GM18868 (cell line): ENCODE results near the gene PRR11.
"Not testable (repeated sequence)": the region's sequence is repeated elsewhere in the genome, so short reads cannot be mapped to it uniquely, and the experiment has no call there.

ENCODE experiments used
- ATAC-seq: cut with Tn5 transposase; IDR thresholded peaks from one replicate; pipeline ENCODE4 v1.9.1; 2021; ENCODE audit warnings: mild to moderate bottlenecking, moderate library complexity; ENCODE audit not compliant: unreplicated experiment

PRR11 gene

DNA sequence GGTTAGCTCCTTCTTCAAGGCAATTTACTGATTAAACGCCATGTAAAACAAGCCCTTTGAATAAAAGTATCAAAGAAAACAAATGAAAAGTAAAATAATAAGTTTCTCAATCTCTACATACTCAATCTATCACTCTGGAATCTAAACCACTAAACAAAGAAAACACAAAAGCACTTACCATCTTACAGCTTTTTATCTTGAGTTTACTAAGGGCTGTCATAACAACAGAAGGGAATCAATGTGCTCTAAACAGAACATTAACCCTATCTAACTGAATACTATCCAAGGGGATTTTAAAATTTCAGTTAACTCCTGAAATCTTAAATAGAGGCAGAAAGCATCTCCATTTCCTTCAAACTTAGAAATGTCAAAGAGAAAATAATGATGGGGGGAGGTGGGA lies 4.0 kb upstream of the PRR11 start:
- no peak for ATAC-seq

DNA sequence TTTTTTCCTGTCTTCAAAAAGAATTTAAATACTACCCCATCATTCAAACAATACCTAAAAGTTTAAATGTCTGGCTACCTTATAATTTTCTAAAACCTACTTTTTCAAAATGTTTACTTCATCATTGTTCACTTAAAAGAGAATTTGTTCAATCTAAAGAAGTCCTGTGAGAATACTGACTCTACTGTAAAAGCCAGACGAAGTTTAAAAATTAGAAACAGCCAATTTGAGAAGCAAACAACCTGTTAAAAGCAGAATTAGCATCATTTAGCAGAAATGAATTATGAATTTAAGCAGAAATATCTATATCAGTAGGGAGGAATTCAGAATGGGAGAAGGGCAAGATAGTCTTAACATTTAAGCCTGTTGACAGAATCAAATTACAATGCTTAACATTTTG lies 2.6 kb upstream of the PRR11 start:
- no peak for ATAC-seq

DNA sequence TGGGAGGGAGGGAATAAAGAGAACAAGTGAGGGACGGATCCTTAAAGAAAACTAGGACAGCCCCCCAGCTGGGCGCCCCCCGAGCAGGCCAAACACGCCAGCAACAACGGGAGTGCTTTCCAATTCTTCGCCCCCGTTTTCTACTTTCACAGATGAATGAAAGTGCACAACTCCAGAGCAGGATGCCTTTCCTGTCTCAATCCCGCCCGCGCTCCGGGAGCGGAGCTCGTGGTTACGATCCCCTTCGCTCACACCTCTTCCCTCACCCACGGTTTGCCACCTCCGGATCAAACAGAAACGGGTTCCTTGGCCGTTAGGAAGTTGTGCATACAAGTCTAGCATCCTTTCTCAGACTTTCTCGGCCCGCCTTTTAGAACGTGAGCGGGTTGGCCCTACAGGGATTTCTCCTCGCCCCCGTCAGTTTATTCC lies 1.2 kb upstream of the PRR11 start:
- no peak for ATAC-seq

DNA sequence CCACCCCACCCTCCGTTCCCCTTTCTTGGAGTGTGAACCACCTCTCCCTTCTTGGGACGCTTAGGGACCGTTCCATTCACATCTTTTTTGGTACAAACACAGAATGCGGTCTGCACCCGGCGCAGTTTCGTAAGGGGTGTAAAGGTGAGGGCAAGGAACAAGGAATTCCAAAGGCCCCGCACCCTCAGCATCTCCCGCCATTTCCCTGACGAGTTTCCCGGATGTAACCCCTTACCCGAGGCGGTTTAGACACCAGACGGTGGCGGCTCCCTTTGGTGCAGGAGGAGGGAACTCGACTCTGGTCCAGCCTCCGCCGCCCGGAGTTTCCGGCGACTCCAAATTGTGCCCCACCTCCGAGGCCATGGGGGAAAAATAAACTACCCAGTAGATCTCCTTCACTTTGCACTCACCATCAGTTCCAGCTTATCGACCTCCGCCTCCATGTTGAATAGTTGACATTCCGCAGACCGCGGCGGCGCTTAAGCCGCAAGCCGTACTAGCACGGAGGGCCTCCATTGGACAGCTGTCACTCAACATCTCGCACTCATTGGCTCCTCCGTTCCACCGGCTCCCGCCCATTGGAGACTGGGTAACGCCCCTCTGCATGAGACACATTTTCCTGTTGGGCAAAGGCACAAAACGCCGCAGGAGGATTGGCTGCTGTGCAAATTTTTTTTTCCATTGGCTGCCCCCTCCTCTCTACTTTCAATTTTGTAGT lies 666 bp upstream of the PRR11 start, which contains the start of gene SKA2:
Gene SKA2, minus strand, starts transcription at position 466 of the 718 bp plus-strand sequence. Its CDS starts 23 bp downstream, at position 443.
- peak; percentile 80 for ATAC-seq

DNA sequence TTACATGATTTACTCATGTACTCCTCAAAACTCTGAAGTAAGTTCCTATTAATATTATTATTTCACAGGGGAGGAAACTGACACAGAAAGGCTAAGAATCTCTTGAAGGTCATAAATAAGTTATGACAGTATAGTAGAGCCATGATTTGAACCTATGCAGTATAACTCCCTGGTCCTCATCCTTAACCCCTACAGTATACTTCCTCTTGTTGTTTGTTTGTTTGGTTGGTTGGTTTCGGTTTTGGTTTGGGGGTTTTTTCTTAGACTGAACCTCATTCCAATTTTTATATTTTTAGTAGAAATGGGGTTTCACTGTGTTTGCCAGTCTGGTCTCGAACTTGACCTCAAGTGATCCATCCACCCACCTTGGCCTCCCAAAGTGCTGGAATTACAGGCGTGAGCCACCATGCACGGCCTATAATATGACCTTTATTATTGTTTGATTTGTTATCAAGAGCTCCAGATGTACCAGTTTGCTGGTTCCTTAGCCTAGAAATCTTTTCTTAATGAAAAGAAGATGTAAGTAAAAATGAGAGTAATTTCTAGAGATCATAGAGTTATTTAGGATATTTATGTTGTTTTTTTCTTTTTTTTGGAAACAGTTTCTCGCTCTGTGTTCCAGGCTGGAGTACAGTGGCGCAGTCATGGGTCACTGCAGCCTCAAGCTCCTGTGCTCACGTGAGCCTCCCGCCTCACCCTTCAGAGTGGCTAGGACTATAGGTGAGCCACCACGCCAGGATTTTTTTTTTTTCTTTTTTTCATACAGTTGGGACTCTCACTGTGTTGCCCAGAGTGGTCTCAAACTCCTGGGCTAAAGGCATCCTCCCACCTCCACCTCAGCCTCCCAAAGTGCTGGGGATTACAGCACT lies 4.8 kb downstream of the PRR11 start:
- ATAC-seq, result no peak

DNA sequence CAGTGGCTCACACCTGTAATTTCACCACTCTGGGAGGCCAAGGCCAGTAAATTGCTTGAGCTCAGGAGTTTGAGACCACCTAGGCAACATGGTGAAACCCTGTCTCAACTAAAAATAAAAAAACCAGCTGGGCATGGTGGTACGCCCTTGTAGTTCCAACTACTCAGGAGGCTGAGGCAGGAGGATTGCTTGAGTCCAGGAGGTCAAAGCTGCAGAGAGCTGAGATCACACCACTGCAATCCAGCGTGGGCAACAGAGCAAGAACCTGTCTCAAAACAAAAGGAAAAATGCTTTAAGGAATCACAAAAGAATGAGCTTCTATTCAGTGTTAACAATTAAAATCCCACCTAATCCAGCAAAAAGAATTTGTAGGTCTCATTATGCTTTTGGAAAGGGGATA lies 5.9 kb downstream of the PRR11 start:
- no peak for ATAC-seq

DNA sequence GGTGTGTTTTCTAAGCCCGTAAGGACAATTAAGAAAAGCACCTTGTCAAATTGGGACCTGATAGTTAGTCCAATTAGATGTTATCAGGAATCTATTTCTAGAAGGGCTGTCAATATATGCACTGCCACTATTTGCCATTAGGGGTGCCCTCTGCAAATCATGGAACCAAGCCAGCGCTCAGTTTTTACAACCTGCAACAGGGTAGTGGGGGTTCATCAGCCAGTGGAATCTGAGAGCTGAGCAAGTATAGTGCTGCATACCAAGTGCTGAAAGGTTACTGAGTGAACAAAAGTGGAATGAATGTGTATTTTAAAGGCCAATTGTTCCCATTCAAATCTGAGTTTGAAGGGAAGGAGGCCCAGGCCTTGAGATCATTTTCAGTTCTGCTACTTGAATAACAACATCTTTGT lies 10.4 kb downstream of the PRR11 start:
- no peak for ATAC-seq

DNA sequence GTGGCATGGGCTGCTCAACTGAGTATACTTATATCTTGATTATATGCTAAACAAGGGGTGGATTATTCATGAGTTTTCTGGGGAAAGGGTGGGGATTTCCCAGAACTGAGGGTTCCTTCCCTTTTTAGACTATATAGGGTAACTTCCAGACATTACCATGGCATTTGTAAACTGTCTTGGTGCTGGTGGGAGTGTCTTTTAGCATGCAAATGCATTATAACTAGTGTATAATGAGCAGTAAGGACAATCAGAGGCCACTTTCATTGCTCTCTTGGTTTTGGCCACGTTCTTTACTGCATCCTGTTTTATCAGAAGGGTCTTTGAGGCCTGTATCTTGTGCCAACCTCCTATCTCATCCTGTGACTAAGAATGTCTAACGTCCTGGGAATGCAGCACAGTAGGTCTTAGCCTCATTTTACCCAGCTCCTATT lies 12.0 kb downstream of the PRR11 start:
- no peak for ATAC-seq

DNA sequence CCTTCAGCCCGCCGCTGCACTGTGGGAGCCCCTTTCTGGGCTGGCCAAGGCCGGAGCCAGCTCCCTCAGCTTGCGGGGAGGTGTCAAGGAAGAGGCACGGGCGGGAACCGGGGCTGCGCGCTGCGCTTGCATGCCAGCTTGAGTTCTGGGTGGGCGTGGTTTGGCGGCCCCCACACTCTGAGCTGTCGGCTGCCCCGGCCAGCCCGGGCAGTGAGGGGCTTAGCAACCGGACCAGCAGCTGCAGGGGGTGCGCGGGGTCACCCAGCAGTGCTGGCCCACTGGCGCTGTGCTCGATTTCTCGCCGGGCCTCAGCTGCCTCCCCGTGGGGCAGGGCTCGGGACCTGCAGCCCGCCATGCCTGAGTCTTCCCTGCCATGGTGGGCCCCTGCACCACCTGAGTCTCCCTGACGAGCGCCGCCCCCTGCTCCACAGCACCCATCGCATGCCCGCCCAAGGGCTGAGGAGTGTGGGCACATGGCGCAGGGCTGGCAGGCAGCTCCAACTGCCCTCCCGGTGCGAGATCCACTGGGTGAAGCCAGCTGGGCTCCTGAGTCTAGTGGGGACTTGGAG lies 17.0 kb downstream of the PRR11 start:
- ATAC-seq, result no peak

DNA sequence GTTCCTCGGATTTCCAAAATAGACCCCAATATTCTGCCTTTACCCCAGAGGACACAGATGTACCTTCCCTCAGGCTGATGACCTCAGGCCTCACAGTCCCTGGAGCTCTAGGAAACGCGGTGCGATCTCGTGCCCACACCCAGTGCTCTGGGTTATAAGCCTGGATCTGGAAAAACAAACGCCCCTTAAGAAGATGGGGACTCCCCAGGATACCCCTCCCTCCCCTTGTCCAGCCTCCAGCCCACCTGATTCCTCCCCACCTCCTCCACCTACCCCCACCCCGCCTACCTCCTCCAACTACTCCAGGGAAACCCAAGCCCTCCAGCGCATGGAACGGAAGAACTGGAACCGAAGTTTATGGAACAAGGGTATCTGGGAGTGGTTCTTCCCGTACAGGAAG lies 19.1 kb downstream of the PRR11 start:
- no peak for ATAC-seq

DNA sequence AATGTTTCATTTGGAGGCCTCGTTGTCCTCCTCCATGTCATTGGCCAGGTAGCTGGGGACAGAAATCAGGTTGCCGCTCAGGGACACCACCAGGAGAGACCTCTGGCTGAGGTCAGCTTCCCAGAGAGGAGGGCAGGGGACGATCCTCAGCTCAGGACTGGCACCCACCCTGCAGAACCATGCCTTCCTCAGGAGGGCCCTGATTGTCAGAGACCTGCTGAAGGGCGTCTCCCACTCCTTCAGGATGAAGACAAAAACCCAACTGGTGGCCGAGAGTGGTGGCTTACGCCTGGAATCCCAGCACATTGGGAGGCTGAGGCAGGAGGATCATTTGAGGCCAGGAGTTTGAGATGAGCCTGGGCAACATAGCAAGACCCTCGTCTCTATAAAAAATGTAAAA lies 19.5 kb downstream of the PRR11 start:
- ATAC-seq, result no peak

DNA sequence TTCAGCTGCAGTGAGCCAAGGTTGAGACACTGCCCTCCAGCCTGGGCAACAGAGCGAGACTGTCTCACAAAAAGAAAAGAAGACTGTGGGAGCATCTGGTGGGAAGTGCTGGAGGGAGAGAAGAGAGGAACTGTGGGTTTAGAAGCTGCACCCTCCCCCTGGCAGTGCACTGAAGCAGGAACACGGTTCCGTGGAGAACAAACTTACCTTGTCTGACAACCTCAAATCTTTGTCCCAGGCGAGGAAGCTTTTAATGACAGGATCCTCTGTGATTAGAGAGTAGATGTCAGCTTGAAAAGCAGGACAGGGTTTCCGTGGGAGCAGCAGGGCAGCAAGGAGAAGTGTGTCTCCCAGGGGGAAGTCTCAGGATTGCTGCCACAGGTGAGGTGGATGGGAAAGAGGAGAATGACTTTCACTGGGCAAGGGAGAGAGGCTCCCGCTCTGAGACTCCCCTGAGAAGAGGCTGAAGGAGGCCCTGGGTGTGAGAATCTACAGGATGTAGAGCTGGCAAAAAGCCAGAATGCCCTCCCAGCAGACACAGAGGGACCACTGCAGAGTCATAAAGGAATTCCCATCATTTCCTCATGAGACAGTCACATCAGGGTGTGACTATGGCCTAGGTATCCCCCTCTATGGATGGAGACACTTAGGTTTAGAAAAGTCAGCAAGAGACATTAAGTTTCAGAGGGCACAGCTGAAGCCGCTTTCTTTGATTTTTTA lies 22.9 kb downstream of the PRR11 start:
- no peak for ATAC-seq

DNA sequence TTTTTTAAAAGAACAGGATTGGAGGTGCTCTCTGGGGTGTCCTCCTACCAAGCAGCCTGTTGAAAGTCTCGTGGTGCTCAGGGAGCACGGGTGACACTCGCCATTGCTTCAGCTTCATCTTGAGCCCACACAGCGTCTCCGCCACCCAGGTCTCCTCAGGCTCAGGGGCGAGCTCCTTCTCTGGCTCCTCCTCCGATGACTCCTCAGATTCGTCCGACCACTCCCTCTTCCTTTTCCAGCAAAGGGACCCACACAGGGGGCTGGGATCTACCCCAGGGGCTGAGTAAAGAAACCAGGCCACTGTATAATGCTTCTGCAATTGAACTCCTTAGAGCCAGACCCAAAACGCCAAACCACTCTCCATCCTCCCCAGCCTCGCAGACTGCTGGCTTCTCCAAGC lies 24.1 kb downstream of the PRR11 start:
- ATAC-seq, result not testable (repeated sequence)

DNA sequence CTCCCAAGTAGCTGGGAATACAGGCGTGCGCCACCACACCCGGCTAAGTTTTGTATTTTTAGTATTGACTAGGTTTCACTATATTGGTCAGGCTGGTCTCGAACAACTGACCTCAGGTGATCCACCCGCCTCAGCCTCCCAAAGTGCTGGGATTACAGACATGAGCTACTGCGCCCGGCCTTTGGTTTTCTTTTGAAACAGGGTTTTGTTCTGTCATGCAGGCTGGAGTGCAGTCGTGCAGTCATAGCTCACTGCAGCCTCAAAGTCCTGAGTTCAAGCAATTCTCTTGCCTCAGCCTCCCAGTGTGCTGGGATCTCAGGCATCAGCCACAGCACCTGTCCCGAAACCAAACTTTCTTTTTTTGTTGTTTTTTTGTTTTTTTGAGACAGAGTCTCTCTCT lies 25.1 kb downstream of the PRR11 start:
- ATAC-seq, result no peak

DNA sequence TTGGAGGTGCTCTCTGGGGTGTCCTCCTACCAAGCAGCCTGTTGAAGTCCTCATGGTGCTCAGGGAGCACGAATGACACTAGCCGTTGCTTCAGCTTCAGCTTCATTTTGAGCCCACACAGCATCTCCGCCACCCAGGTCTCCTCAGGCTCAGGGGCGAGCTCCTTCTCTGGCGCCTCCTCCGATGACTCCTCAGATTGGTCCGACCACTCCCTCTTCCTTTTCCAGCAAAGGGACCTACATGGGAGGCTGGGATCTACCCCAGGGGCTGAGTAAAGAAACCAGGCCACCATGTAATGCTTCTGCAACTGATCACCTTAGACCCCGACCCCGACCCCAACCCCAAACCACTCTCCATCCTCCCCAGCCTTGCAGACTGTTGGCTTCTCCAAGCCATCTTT lies 25.9 kb downstream of the PRR11 start:
- ATAC-seq, result no peak

DNA sequence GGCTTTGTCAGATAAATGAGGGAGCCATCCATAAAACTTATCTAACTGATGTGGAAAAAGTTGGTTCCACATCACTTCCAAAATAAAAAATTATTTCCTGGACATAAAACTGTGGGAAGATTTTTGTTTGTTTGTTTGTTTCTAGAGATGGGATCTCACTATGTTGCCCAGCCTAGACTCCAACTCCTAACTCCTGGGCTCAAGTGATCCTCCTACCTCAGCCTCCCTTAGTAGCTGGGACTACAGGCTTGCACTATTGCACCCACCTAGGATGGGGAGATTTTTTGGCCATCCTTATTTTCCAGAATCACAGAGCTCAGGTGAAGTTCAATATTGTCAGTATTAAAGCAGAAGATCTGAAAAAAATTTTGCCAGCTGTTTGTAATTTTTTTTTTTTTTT lies 30.5 kb downstream of the PRR11 start:
- no peak for ATAC-seq

DNA sequence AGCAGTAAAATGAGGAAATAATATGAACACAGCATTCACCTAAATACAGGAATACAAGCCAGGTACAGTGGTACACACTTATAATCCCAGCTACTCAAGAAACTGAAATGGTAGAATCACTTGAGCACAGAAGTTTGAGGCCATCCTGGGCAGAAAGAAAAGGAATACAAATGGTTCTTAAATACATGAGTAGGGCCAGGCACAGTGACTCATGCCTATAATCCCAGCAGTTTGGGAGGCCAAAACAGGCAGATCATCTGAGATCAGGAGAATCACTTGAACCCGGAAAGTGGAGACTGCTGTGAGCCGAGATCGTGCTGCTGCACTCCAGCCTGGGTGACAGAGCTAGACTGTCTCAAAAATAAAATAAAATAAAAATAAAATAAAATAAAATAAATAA lies 31.3 kb downstream of the PRR11 start:
- ATAC-seq, result no peak

DNA sequence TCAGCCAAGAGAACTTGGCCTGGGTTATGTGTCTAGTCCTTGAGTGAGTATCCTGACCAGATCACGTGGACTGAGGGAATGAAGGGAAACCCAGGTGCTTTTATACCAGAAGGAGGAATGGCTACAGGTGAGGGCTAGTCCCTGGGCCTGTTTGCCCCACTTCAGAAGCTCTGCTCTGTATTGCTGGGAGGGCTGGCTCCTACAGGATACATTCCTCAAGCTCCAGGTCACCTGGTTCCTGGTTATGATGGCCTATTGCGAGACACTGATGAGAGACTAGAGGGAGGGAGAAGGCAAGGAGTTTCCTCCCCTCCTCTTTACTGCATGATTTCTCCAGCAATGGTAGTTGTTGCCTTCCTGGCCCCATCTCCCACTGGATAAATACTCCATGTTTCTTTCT lies 35.3 kb downstream of the PRR11 start:
- ATAC-seq, result no peak

DNA sequence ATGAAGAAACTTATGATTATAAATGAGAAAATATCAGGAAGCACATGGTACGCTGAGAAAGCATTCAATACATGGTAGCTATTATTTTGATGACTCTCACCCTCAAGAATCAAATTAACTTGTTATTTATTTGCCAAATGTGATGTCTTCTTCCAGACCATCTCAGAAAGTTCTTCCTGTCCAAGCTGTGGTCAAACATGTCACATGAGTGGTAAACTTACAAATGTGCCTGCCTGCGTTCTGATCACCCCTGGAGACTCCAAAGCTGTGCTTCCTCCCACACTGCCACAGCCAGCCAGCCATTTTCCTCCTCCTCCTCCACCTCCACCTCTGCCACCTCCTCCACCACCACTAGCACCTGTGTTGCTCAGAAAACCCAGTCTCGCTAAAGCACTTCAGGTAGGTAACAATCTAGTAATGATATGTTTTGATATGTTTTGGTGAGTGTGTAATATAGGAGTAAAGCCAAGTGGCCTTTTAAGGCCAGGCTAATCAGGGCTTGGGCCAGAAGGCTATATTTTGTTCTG lies 37.9 kb downstream of the PRR11 start:
- ATAC-seq, result no peak

DNA sequence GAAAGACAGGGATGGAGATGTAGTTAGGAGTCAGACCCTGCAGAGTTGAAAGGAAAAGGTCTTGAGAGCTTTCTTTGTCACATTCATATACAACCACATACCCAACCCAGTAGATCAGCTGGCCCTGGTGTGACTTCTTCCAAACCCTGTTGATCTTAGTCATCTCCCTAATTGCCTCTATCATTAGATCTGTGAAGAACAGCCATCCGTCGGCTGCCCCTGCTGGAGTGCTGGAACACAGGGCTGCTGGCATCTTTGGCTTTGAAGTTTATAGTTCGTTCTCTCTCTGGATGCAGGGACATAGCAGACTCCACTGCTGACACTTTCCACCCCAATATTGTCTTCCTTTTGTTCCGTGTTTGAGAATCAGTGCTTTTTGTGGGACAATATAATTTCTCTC lies 43.9 kb downstream of the PRR11 start:
- no peak for ATAC-seq

DNA sequence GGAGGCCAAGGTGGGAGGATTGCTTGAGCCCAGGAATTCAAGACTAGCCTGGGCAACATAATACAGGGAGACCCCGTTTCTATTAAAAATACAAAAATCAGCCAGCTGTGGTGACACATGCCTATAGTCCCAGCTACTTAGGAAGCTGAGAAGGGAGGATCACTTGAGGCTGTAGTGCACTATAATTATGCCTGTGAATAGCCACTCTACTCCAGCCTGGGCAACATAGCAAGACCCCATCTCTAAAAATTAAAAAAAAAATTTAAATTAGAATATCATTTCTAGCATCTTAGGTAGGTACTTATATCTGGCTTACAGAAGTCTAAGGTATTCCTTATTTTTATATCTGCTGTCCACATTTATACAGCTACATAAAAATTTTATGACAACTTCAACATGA lies 46.8 kb downstream of the PRR11 start:
- no peak for ATAC-seq
